Activated CD4-positive, alpha-beta T cell treated with anti-CD3 and anti-CD28 coated beads, Interleukin-2, Interleukin-6, amounts not matched to agents 100 ng/mL and 50 ng/mL, durations not matched to agents 16 hours and 8 hours (primary cell): ENCODE results near the gene SYT13.

Source experiments
- DNase-seq: peaks from one replicate; pipeline ENCODE4 v3.0.0-alpha.2; 2020

The SYT13 gene

GRCh38 chr11:45215098-45215865 is 70.9 kb downstream of the SYT13 start:
- DNase-seq, result no peak

GRCh38 chr11:45213717-45214116 is 72.4 kb downstream of the SYT13 start:
- DNase-seq, result no peak

DNA sequence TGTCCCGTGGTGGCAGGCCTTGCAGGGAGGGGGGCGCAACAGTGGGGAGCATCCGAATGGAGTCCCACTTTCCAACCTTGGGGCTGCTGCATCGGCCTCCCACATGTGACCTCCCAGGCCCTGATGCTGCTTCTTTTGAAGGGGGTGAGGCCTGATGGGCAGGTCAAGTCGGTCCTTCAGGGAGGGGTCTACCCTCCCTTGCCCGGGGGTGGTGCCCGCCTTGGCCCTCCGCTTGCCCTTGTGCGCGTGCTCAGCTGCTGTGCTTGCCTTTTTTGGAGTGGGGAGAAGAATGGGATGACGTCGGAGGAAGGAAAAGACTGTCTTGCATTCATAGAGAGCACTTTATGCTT is 72.8 kb downstream of the SYT13 start:
- DNase-seq, result no peak

DNA sequence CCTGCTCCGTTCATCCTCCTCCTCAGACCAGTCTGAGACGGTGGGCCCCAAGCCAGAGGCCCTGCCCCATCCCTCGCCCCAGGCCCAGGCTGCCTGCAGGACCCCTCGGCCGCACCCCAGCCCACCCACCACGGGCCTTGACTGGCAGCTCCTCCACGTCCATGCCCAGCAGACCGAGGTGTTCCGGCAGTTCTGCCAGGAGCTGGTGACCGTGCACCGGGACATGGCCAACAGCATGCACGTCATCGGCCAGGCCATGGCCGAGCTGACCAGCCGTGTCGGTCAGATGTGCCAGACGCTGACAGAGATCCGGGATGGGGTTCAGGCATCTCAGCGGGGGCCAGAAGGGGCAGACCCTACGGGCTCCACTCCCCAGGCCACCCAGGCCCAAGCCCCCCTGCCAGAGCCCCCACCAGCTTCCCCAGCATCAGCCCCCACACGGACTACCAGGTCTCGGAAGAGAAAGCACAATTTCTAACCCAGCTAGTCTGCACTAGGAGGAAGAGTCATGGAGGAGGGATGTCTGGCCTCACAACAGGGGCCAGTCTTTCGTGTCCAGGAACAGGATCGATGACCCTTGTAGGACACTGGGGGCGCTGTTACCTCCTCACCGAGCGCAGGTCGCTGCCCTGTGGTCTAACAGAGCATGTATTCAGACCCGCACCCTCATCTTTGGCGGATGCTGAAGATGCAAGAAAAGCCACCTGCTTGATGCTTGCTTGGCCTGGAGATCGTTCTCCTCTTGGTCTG is 73.4 kb downstream of the SYT13 start:
- no peak for DNase-seq

- DNase-seq, result no peak
Measured at GRCh38 chr11:45211732-45212131, 74.4 kb downstream of the SYT13 start.

DNA sequence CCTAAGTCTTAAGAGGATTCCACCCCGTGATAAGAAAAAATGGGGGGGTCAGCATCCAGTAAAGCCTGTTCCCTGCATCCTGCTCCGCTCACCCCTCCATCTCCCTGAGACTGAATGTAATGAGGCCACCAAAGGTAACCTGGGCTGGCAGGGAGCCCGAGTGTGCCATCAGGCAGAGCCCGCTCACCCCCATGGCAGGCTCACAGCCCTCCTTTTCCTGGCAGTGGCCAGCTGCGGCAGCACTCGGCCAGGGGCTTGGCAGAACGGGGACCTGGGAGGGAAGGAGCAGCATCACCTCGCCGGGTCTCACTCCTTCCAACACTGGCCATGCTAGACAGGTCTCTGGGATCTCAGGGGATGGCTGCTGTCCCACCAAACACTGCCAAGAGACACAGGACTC is 75.3 kb downstream of the SYT13 start:
- DNase-seq, result no peak

- no peak for DNase-seq
Measured at GRCh38 chr11:45209891-45210699, 76.0 kb downstream of the SYT13 start.

DNA sequence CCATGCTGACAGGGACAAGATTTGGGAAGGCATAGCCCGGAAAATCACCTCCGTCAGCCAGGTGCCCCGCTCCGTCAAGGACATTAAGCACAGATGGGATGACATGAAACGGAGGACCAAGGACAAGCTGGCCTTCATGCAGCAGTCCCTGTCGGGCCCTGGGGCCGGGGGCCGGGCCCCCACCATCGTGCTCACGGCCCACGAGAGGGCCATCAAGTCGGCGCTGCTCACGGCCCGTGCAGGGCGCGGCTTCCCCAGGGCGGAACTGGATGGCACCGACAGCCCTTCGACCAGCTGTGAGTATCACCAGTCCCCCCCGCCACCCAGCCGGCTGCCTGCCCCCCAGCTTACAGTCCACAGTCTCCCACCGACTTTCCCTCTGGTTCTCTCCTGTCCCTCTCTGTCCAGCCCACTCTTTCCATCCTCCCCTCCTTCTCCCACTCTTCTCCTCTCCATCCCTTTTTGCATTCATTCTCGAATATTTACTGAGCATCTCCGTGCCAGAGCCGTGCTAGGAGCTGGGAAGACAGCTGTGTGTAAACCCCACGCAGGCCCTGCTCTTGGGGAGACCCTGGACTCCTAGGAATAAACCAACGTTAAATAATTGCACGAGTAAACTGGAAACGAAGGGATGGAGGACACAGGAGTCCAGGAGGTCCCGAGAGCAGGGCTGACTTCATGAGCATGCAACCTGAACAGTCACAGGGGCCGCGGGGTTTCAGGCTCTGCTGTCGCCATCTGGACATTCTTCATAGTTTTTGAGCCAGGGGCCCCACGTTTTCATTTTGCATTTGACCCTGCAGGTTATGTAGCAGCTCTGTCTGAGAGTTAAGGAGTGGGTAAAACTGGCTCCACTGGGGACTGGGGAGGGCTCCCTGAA is 76.9 kb downstream of the SYT13 start:
- DNase-seq, result no peak

- DNase-seq, result no peak
Measured at GRCh38 chr11:45208135-45208534, 78.0 kb downstream of the SYT13 start.

- DNase-seq, result no peak
Measured at GRCh38 chr11:45205978-45206377, 80.2 kb downstream of the SYT13 start.

DNA sequence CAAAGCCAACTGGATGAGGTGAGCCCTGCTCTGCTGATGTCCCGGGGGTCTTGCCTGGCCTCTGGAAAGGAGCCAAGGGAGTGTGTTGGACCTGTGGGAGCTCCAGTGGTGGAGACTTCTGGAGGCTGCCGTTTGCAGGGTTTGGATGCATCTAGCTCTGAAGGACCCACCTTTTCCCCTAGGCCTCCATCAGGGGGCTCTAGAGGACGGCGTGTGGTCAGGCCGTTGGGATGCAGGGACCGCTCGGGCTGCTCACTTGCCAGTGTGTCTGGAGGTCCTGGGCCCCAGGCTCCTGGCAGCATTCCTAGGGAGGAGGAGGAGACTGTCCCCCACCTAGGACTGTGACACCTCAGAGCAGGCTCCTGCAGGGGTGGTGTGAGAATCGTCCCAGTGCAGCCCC is 81.4 kb downstream of the SYT13 start:
- DNase-seq, result no peak

DNA sequence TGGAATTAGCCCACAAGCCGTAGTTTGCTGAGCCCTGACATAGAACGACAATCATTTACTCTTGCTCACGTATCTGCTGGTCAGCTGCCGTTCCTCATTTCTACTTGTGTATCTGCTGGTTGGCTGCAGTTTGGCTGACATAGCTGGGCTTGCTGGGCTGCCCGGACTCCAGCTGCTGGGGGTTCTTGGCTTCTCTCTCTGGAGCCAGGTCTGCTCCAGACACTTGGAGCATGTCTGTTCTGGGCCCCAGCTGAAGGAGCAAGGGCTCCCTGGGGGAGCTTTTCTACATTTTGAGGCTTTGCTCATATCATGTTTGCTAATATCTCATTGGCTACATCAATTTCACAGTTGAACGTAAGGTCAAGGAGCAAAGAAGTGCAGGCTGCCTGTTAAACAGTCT is 92.4 kb downstream of the SYT13 start:
- DNase-seq, result no peak
